Activated effector memory CD4-positive, alpha-beta T cell treated with anti-CD3 and anti-CD28 coated beads, Interleukin-2, amount 50 U/mL, for 16 hours (primary cell): ENCODE data around the gene CHMP5.
"Not testable (repeated sequence)": the region's sequence is repeated elsewhere in the genome, so short reads cannot be mapped to it uniquely, and the experiment has no call there.

Experiments
- DNase-seq: peaks from one replicate; pipeline ENCODE4 v3.0.0-alpha.2; 2020

CHMP5 gene

GRCh38 chr9:33285502-33285901, 20.7 kb downstream of the CHMP5 start:
- DNase-seq: no peak

GRCh38 chr9:33287087-33287490, 22.2 kb downstream of the CHMP5 start:
- DNase-seq: peak; percentile 70

DNA sequence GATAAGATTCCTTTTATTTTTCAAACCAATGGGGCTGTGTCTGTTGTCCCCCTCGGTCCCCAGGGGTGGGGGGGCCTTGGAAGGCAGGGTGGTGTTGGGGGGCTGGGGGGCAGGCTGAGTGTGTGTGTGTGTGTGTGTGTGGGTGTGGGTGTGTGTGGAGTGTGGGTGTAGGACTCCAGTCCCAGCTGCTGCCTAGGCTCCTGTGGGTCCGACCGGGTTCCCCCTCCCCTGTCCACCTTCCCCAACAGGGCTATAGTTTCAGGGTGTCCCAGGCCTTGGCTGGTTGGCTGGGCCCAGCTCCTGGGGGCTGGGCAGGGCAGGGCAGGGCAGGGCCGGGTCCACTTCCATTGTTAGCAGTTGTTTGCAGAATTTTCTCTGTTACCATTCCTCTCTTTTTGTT, 23.4 kb downstream of the CHMP5 start:
- DNase-seq: no peak

GRCh38 chr9:33288828-33289483, 24.1 kb downstream of the CHMP5 start:
- no peak for DNase-seq

GRCh38 chr9:33289496-33289895, 24.6 kb downstream of the CHMP5 start:
- peak; percentile 70 for DNase-seq

GRCh38 chr9:33289936-33290246, 25.0 kb downstream of the CHMP5 start:
- DNase-seq: no peak

GRCh38 chr9:33290247-33291030, 25.6 kb downstream of the CHMP5 start, which contains the start of gene NFX1:
Gene NFX1 (plus strand): TSS chr9:33290516. CDS start chr9:33290573, 57 bp downstream.
- DNase-seq: peak; percentile 100

DNA sequence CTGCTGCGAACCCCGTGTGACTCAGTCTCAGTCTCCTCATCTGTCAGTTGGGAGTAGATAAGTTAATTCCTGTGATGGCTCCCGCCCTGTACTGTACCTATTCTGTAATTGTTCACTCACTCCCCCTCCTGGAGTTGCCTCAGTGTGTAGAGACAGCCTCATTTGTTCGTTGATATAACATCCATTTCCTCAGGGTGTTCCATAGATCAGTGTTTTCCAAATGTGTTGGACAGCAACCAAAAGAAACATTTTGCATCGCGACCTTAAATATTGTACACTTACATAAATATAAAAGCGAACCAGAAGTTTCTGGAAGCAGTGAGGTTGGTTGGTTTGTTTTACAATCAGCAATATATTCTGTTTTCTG, 26.2 kb downstream of the CHMP5 start:
- DNase-seq: no peak

DNA sequence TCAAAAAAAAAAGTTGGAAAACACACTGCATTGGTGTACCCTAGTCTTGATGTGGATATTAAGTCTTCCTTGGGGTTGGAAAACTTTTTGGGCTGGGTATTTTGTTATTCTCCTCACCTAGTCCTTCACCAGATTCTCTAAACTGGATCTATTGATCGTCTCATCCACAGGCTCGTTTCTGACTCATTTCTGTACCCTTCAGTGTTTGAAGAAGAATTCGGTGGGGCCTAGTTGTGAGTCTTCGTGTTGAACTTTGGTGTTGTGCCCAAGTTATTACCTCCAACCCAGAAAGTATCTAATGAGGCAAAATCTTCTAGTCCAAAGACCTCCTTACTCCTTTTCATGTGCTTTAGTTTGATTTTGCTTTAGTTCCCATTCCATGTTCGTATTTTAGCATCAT, 27.1 kb downstream of the CHMP5 start:
- no peak for DNase-seq

GRCh38 chr9:33293782-33294181, 28.9 kb downstream of the CHMP5 start:
- no peak for DNase-seq

- no peak for DNase-seq
Measured at GRCh38 chr9:33294670-33295432, 30.0 kb downstream of the CHMP5 start.

DNA sequence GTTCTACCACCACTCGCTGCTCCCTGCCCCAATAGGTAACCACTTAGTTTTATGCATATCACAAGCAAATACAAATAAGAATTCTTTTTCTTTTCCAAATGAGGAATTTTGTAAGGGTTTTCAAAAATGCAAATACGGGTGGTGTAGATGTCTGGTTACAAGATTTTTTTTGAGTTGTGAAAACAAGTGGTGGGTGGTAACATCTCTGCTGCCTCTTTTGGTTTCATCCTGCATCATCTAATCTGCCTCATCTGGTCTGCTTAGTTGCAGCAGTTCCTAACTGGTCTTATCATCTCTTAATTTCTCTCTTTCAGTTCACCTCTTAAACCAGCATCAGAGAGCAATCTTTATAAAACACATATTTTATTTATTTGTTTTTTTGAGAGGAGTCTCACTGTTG, 30.7 kb downstream of the CHMP5 start:
- no peak for DNase-seq

DNA sequence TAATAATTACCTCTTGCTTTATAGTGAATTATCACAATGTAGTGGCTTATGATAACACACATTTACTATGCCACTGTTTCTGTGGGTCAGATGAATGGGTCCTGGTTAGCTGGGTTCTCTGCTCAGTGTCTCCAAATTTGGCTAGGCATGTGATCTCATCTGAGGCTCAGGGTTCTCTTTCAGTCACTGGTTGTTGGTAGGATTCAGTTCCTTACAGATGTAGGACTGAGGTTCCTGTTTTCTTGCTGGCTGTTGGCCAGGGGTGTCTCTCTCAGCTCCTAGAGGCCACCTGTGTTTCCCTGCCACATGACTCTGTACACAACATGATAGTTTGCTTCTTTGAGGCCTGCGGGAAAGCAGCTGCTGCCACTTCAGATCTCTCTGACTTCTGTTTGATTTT, 32.6 kb downstream of the CHMP5 start:
- no peak for DNase-seq

- DNase-seq: no peak
Measured at GRCh38 chr9:33300546-33300945, 35.7 kb downstream of the CHMP5 start.

DNA sequence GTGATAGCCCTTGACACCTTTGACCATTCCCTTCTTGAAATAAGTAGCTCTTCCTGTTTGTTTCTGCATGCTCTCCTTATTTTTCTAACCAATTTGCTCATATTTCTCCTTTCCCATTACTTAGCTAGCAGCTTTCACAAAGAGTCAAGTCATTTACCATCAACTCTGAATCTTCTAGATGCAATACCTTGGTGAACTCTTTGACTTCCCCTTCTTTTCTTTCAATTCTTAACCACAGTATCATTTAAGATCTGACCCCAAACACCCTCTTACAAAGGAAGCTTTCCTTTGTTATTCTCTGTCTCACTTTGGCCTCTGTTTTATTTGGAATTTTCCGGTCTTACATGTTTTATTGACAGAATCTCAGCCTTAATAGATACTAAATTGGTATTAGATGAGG, 39.5 kb downstream of the CHMP5 start:
- DNase-seq: no peak

DNA sequence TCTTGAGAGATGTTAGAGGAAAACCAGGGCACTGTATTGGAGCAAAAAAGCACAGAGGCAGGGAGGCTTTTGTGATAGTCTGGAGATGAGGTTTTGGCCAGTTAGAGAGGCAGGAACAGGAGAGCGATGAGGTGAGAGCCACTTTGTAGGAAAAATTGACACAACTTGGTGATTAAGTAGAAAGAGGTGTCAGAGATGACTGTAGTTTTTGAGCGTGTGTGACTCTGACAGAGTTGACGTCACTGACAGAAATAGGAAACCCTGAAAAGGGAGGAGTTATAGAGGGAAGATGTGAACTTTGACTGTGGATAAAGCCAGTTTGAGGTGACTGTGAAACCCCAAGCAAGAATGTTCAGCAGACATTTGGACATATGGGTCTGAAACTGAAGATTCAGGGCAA, 41.2 kb downstream of the CHMP5 start:
- DNase-seq: no peak

- no peak for DNase-seq
Measured at GRCh38 chr9:33307067-33307466, 42.2 kb downstream of the CHMP5 start.

GRCh38 chr9:33309903-33310302, 45.1 kb downstream of the CHMP5 start:
- no peak for DNase-seq

DNA sequence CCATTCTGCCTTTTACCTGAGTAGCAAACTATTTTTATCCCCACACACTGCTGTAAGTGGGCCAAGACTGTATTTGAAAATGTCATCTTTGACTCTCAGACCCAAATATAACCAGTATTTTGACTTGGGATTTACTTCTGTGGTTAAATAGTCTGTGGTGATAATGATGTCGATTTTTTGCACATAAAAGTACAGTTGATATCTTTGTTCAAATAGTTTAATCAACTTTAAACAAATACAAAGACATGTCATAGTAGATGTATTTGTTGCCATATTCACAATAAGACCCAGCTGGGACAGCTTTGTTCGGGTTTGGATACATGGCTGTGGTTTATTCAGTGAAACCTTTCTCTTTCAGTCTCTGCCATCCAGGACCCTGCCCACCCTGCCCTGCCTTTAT, 45.9 kb downstream of the CHMP5 start:
- DNase-seq: no peak

DNA sequence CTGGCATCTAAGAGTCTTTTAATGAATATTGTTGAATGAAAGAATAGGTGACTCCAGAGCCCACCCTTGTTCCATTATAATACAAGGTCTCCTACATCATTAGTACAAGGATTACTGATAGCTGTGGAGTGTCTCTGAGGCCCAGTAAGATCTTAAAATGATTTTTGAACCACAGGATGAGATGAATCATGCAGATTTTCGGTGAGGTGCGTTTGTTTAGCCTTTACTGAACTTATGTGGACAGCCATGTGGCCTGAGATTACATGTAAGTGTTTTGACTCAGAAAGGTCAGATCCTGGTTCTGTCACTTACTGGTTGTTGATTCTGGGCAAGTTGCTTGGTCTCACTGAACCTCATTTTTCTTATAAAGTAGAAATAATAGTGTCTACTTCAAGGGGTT, 47.1 kb downstream of the CHMP5 start:
- DNase-seq: no peak

DNA sequence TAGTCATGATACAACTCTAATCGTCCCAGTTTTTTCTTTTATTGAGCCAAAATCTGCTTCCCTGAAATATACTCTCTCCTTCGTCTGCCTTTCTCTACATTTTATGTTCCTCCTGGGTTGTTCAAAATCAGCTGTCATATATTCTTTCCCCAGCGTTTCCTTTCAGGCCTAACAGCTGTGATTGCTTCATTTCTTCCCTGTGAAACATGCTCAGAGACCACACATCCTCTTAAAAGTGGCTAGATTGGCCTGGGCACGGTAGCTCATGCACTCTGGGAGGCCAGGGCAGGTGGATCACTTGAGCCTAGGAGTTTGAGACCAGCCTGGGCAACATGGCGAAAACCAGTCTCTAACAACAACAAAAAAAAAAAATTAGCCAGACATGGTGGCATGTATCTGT, 50.5 kb downstream of the CHMP5 start:
- DNase-seq: no peak

DNA sequence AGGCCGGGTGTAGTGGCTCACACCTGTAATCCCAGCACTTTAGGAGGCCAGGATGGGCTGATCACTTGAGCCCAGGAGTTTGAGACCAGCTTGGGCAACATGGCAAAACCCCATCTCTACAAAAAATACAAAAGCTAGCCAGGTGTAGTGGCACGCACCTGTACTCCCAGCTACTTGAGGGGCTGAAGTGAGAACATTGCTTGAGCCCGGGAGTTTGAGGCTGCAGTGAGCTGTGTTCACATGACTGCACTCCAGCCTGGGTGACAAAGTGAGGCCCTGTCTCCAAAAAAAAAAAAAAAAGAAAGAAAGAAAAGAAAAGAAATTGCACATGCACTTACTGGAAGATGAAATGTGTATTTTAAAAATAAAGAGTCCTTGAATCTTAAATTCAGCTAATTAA, 52.3 kb downstream of the CHMP5 start:
- DNase-seq: not testable (repeated sequence)

DNA sequence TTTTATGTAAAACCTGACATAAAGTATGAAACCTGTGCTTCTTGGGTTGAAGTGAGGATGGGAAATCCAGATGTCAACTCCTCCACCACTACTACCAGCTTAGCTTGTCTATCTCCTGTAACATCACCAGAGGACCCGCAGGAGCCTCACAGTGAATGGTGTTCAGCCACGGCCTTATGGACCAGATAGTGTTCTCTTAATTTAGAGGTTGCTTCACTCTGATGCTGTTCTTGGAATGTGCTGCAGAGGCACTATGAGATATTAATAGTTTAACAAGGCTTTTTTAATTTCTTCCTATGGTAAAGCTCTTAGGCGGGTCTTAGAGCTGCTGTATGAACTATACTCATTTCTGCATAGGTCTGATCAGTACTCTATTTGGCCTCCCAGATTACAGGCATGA, 53.4 kb downstream of the CHMP5 start:
- DNase-seq: no peak

DNA sequence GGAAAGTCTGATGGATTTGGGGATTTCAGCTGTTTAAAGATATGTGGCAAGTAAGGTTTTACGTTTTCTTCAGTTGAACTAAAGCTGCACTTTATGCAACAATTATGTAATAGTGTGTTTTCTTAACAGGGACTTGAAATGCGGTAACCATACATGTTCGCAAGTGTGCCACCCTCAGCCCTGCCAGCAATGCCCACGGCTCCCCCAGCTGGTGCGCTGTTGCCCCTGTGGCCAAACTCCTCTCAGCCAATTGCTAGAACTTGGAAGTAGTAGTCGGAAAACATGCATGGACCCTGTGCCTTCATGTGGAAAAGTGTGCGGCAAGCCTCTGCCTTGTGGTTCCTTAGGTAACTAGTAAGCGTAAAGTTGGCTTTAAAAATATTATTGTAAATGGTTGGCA, 53.9 kb downstream of the CHMP5 start:
- no peak for DNase-seq
